Measurements from ENCODE around the gene SLC9A8.

Gene SLC9A8

DNA sequence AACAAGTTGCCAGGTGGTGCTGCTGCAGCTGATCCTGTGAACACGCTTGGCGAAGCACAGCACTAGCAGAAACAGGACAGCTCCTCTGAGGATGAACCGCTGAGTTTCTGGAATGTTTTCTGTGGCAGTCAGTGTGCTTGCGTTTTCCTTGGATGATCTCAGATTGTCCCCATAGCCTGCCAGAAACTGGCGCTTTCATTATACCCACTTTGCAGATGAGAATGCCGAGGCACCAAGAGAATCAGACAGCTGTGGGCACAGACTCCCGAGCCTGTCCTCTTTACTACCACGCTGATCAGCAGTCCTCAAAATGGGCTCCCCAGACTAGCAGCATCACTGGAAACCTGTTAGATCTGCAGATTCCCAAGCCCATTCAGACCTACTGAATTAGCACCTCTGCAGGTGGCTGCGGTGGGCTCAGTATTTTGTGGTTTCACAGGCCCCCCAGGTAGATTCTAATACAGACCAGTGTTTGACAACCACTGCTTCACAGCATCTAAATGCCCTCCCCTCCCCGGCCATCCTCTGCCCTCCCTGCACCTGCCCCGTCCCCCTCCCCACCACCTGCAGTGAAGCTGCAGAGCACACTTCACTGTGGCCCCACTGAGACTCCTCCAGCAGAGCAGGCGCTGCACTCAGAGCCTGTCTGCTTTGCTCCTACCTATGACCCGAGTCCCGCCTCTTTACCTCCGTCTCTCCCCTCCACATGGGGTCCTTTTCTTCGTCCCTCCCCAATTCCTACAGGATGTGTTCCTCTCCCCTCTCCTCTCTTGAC is 73.1 kb downstream of the SLC9A8 start:
- TF ChIP-seq CTCF (IDR thresholded peaks at IDR 0.05; ENCODE audit: insufficient read depth, low read length, missing control alignments): no peak
- DNase-seq (ENCODE audit: low read depth, low spot score): no peak
- POLR2A ChIA-PET: no interaction called here
- CTCF ChIA-PET: interaction anchor here (1.2 to 8.9 kb wide), 9 partner anchors 8 to 343 kb away, joined by 3 to 158 read pairs (median 15); no protein-coding TSS in a partner anchor
- no peak overlapping the region for H3K4me3 ChIP-seq (ENCODE audit: low read depth, low read length)

DNA sequence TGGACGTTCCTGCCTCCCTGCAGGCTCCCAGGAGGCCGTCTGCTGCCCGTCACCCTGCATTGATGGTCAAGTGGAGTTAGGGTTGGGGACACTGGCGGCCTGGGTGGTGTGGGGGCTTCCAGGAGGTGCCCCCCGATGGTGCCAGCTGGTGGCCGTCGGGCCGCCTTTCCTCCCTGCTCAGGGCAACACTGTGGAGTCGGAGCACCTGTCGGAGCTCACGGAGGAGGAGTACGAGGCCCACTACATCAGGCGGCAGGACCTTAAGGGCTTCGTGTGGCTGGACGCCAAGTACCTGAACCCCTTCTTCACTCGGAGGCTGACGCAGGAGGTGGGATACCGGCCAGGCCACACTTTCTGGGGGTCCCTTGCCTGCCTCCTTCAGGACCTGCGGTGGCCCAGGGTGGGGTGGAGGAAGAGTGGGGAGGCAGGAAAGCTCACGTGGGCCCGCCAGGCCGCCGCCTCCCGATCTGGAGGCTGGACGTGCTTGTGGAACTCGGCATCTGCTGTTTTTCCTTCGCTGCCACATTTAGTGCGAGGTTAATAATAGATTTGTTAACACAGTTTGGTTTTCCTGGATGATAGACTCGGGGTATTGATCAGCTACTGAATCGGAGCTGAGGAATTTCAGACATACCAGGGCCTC is 74.1 kb downstream of the SLC9A8 start:
- TF ChIP-seq CTCF (IDR thresholded peaks at IDR 0.05; ENCODE audit: insufficient read depth, low read length, missing control alignments): no peak
- ChIA-PET CTCF (interaction anchor here (1.2 to 8.9 kb wide), 14 partner anchors 9 to 344 kb away, joined by 3 to 158 read pairs (median 20); no protein-coding TSS in a partner anchor), POLR2A (interaction anchor here (1.2 kb wide), 1 partner anchor 33 kb away, joined by 4 read pairs; no protein-coding TSS in a partner anchor)
- DNase-seq (ENCODE audit: low read depth, low spot score): no peak
- no peak overlapping the region for H3K4me3 ChIP-seq (ENCODE audit: low read depth, low read length)

GRCh38 chr20:49887251-49888211 is 74.9 kb downstream of the SLC9A8 start:
- ChIA-PET POLR2A (interaction anchor here (1.2 kb wide), 1 partner anchor 32 kb away, joined by 4 read pairs; no protein-coding TSS in a partner anchor), CTCF (interaction anchor here (1.0 to 8.9 kb wide), 24 partner anchors 7 to 403 kb away, joined by 3 to 158 read pairs (median 10); no protein-coding TSS in a partner anchor)
- no peak overlapping the region for H3K4me3 ChIP-seq (ENCODE audit: low read depth, low read length)
- DNase-seq (ENCODE audit: low read depth, low spot score): no peak
- no peak for TF ChIP-seq CTCF (IDR thresholded peaks at IDR 0.05; ENCODE audit: insufficient read depth, low read length, missing control alignments)

- peak; percentile 80 for TF ChIP-seq CTCF (IDR thresholded peaks at IDR 0.05; ENCODE audit: insufficient read depth, low read length, missing control alignments)
- ChIA-PET CTCF (interaction anchor here (0.8 to 8.9 kb wide), 25 partner anchors 8 to 404 kb away, joined by 3 to 158 read pairs (median 8); no protein-coding TSS in a partner anchor), POLR2A (no interaction called here)
- no peak for DNase-seq (ENCODE audit: low read depth, low spot score)
- H3K4me3 ChIP-seq (ENCODE audit: low read depth, low read length): no peak overlapping the region
These were observed 75.8 kb downstream of the SLC9A8 start for GRCh38 chr20:49888212-49889000.

- no peak for TF ChIP-seq CTCF (IDR thresholded peaks at IDR 0.05; ENCODE audit: insufficient read depth, low read length, missing control alignments)
- CTCF ChIA-PET: interaction anchor here (0.8 to 8.9 kb wide), 28 partner anchors 8 to 405 kb away, joined by 3 to 158 read pairs (median 6); no protein-coding TSS in a partner anchor
- no peak for DNase-seq (ENCODE audit: low read depth, low spot score)
- POLR2A ChIA-PET: no interaction called here
- H3K4me3 ChIP-seq (ENCODE audit: low read depth, low read length): no peak overlapping the region
These were observed 76.6 kb downstream of the SLC9A8 start for GRCh38 chr20:49889001-49889934.
